ENCODE measurements around the gene MAP3K21. TPM values are rescaled to one million over a fixed set of nuclear protein-coding genes. Genes with fewer than 3 reads are reported as not detected.

MAP3K21 gene
- 2.6 and 5.1 TPM in 2 replicates for total RNA-seq (2014; rRNA removed; shearing (Covaris generic))

GRCh38 chr1:233327651-233328141, at the start of gene MAP3K21:
Gene MAP3K21 (plus strand): TSS chr1:233327724. CDS start chr1:233328029, 305 bp downstream.
- no peak for DNase-seq (ENCODE audit: low spot score)

- DNase-seq (ENCODE audit: low spot score): no peak
Measured at GRCh38 chr1:233278631-233279030, 48.9 kb upstream of the MAP3K21 start.

GRCh38 chr1:233279971-233280370, 47.6 kb upstream of the MAP3K21 start:
- DNase-seq (ENCODE audit: low spot score): no peak

- DNase-seq (ENCODE audit: low spot score): peak; percentile 69
Measured at GRCh38 chr1:233281711-233282581, 45.6 kb upstream of the MAP3K21 start.

GRCh38 chr1:233282582-233282886, 45.0 kb upstream of the MAP3K21 start:
- DNase-seq (ENCODE audit: low spot score): no peak

- DNase-seq (ENCODE audit: low spot score): no peak
Measured at GRCh38 chr1:233289676-233290075, 37.8 kb upstream of the MAP3K21 start.

GRCh38 chr1:233290396-233291034, 37.0 kb upstream of the MAP3K21 start:
- DNase-seq (ENCODE audit: low spot score): no peak

- DNase-seq (ENCODE audit: low spot score): peak; percentile 17
Measured at GRCh38 chr1:233293556-233294446, 33.7 kb upstream of the MAP3K21 start.

- DNase-seq (ENCODE audit: low spot score): peak; percentile 73
Measured at GRCh38 chr1:233294913-233295236, 32.6 kb upstream of the MAP3K21 start.

- peak; percentile 70 for DNase-seq (ENCODE audit: low spot score)
Measured at GRCh38 chr1:233295237-233295974, 32.1 kb upstream of the MAP3K21 start, which contains the start of gene PCNX2. Gene PCNX2 (minus strand): TSS chr1:233295725. CDS start chr1:233295478, 247 bp downstream.

- no peak for DNase-seq (ENCODE audit: low spot score)
Measured at GRCh38 chr1:233295975-233296322, 31.6 kb upstream of the MAP3K21 start.

- no peak for DNase-seq (ENCODE audit: low spot score)
Measured at GRCh38 chr1:233299450-233299849, 28.1 kb upstream of the MAP3K21 start.

- peak; percentile 56 for DNase-seq (ENCODE audit: low spot score)
Measured at GRCh38 chr1:233300326-233300725, 27.2 kb upstream of the MAP3K21 start.

- DNase-seq (ENCODE audit: low spot score): peak; percentile 28
Measured at GRCh38 chr1:233304489-233305102, 22.9 kb upstream of the MAP3K21 start.

- no peak for DNase-seq (ENCODE audit: low spot score)
Measured at GRCh38 chr1:233313434-233314155, 13.9 kb upstream of the MAP3K21 start.

GRCh38 chr1:233315718-233316301, 11.7 kb upstream of the MAP3K21 start:
- no peak for DNase-seq (ENCODE audit: low spot score)

- no peak for DNase-seq (ENCODE audit: low spot score)
Measured at GRCh38 chr1:233316473-233316872, 11.1 kb upstream of the MAP3K21 start.

GRCh38 chr1:233319272-233319671, 8.3 kb upstream of the MAP3K21 start:
- no peak for DNase-seq (ENCODE audit: low spot score)

- no peak for DNase-seq (ENCODE audit: low spot score)
Measured at GRCh38 chr1:233320023-233320422, 7.5 kb upstream of the MAP3K21 start.

GRCh38 chr1:233323718-233324117, 3.8 kb upstream of the MAP3K21 start:
- no peak for DNase-seq (ENCODE audit: low spot score)
